Measurements from ENCODE around the gene P2RX7. TPM values are rescaled to one million over a fixed set of nuclear protein-coding genes. Genes with fewer than 3 reads are reported as not detected.

P2RX7 gene
- total RNA-seq, 2 donors from 2014 or later, result 1.4 to 11.8 TPM

- peak overlapping the region in 1 of 2 donors; percentile 10 for H3K4me3 ChIP-seq
- intact Hi-C loops (cut with DNase I), result no loop called here
- no peaks in the 10 kb centered on the region for H3K27me3 ChIP-seq (replicated peaks; ENCODE audit: insufficient read depth)
- WGBS, result 3% methylated on average over 28 of the region's 33 CpGs
- no peak for TF ChIP-seq POLR2A (IDR thresholded peaks at IDR 0.05)
- peak; percentile 37 to 71 (median 52) for TF ChIP-seq CTCF (IDR thresholded peaks at IDR 0.05)
- TF ChIP-seq POLR2AphosphoS5 (IDR thresholded peaks at IDR 0.05), result no peak
- H3K27ac ChIP-seq, result no peak overlapping the region
- peak; percentile 47 for DNase-seq (ENCODE audit: low spot score)
- peaks cover 6% of the 10 kb centered on the region for H3K4me1 ChIP-seq (replicated peaks)
- H3K36me3 ChIP-seq, result no peaks in the 10 kb centered on the region
- no peaks in the 10 kb centered on the region for H3K9me3 ChIP-seq
Observed at GRCh38 chr12:121095544-121096198, 37.0 kb upstream of the P2RX7 start.

- Histone ChIP-seq H3K36me3 (no peaks in the 10 kb centered on the region), H3K27ac (no peak overlapping the region), H3K4me1 (replicated peaks) (peaks cover 6% of the 10 kb centered on the region), H3K4me3 (no peak overlapping the region), H3K9me3 (no peaks in the 10 kb centered on the region), H3K27me3 (replicated peaks; ENCODE audit: insufficient read depth) (no peaks in the 10 kb centered on the region)
- 31% methylated on average over 11 of the region's 11 CpGs for WGBS
- TF ChIP-seq CTCF (IDR thresholded peaks at IDR 0.05), result no peak
- TF ChIP-seq POLR2A (IDR thresholded peaks at IDR 0.05), result no peak
- TF ChIP-seq POLR2AphosphoS5 (IDR thresholded peaks at IDR 0.05), result no peak
- no peak for DNase-seq (ENCODE audit: low spot score)
- intact Hi-C loops (cut with DNase I), result no loop called here
Observed at GRCh38 chr12:121096199-121096798, 36.4 kb upstream of the P2RX7 start.

DNA sequence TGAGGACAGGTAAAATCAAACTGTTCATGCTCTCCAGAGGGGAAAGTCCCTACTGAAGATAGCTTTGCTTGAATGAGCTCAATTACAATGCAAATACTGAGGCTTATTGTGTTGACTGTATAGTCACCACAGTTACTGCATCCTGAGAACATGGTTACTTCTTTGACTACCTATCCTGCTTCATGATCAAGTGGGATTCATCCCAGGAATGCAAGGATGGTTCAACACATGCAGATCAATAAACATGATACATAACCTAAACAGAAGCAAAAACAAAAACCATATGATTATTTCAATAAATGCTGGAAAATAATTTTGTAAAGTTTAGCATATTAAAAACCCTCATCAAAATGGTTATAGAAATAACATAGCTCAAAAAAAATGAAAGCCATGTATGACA is 32.9 kb upstream of the P2RX7 start:
- H3K27ac ChIP-seq, result no peak overlapping the region
- DNase-seq (ENCODE audit: low spot score), result no peak
- intact Hi-C loops (cut with DNase I), result loop anchor here (10.0 kb wide), 1 partner anchor 455 kb away; the partner anchor contains the start of gene CABP1

DNA sequence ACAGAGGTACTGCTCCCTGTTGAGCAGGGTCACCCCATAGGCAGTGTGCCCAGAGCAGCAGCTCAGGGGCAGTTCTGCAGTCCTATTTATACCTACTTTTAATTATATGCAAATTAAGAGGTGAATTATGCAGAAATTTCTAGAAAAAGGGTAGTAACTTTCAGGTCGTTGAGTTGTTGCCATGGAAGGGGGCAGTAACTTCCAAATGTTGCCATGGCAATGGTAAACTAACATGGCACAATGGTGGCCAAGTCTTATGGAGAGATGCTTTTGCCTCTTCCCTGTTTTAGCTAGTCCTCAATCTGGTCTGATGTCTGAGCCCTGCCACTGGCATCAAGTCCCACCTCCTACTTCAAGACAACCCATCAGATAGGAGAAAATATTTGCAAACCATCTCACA is 30.4 kb upstream of the P2RX7 start:
- no peaks in the 10 kb centered on the region for H3K4me1 ChIP-seq (replicated peaks)
- no peak overlapping the region for H3K27ac ChIP-seq
- intact Hi-C loops (cut with DNase I), result loop anchor here (10.0 kb wide), 1 partner anchor 458 kb away; the partner anchor contains the start of gene CABP1
- no peak overlapping the region for H3K4me3 ChIP-seq
- no peaks in the 10 kb centered on the region for H3K27me3 ChIP-seq (replicated peaks; ENCODE audit: insufficient read depth)
- no peak for DNase-seq (ENCODE audit: low spot score)
- TF ChIP-seq CTCF (IDR thresholded peaks at IDR 0.05) (no peak), POLR2AphosphoS5 (IDR thresholded peaks at IDR 0.05) (no peak), POLR2A (IDR thresholded peaks at IDR 0.05) (no peak)
- no peaks in the 10 kb centered on the region for H3K9me3 ChIP-seq
- 4% methylated on average over 1 of the region's 1 CpG for WGBS
- H3K36me3 ChIP-seq, result no peaks in the 10 kb centered on the region

More for the DNA sequence above, 32.9 kb upstream of the P2RX7 start:
- H3K4me1 ChIP-seq (replicated peaks), result peaks cover 6% of the 10 kb centered on the region
- H3K27me3 ChIP-seq (replicated peaks; ENCODE audit: insufficient read depth), result no peaks in the 10 kb centered on the region
- H3K4me3 ChIP-seq, result no peak overlapping the region
- H3K36me3 ChIP-seq, result no peaks in the 10 kb centered on the region
- H3K9me3 ChIP-seq, result no peaks in the 10 kb centered on the region
- TF ChIP-seq POLR2AphosphoS5 (IDR thresholded peaks at IDR 0.05), result no peak
- no peak for TF ChIP-seq CTCF (IDR thresholded peaks at IDR 0.05)
- TF ChIP-seq POLR2A (IDR thresholded peaks at IDR 0.05), result no peak

GRCh38 chr12:121107681-121108080 is 25.0 kb upstream of the P2RX7 start:
- WGBS, result 79% methylated on average over 3 of the region's 3 CpGs
- TF ChIP-seq POLR2AphosphoS5 (IDR thresholded peaks at IDR 0.05), result no peak
- TF ChIP-seq CTCF (IDR thresholded peaks at IDR 0.05), result no peak
- TF ChIP-seq POLR2A (IDR thresholded peaks at IDR 0.05), result no peak

More at GRCh38 chr12:121107681-121108080, 25.0 kb upstream of the P2RX7 start:
- H3K27me3 ChIP-seq (replicated peaks; ENCODE audit: insufficient read depth), result no peaks in the 10 kb centered on the region
- no peaks in the 10 kb centered on the region for H3K36me3 ChIP-seq
- no peak overlapping the region for H3K4me3 ChIP-seq
- intact Hi-C loops (cut with DNase I), result loop anchor here (5.0 to 10.0 kb wide), 2 partner anchors 463 to 525 kb away; partner anchors contain the start of genes CABP1 and POP5
- H3K9me3 ChIP-seq, result no peaks in the 10 kb centered on the region
- no peak overlapping the region for H3K27ac ChIP-seq
- DNase-seq (ENCODE audit: low spot score), result no peak
- no peaks in the 10 kb centered on the region for H3K4me1 ChIP-seq (replicated peaks)

All from prostate gland (tissue), 2 donors.